Small intestine (tissue), 7 donors: ENCODE results near the gene SINHCAF. TPM values are rescaled to one million over a fixed set of nuclear protein-coding genes. Genes with fewer than 3 reads are reported as not detected.
"Not testable (repeated sequence)": the region's sequence is repeated elsewhere in the genome, so short reads cannot be mapped to it uniquely, and the experiment has no call there.

ENCODE experiments used
- DNase-seq, 2 donors: peaks; one replicate each; pipeline versions ENCODE4 v3.0.0 to v3.0.0-alpha.2; 2013
- FAIRE-seq: peaks from 2 replicates; lab custom pipeline; 2012; peaks lifted over from hg19 to GRCh38; lab: Jason Lieb, UNC
- H3K27ac ChIP-seq, 3 donors: one replicate each; pipeline ENCODE4 v1.5.1; 2013; ENCODE audit warnings: low read length in 2 of 3, mild to moderate bottlenecking in 2 of 3, control low read depth in 1 of 3, inconsistent platforms in 1 of 3, low read depth in 1 of 3, moderate library complexity in 1 of 3
- H3K27me3 ChIP-seq, 3 donors: one replicate each; pipeline ENCODE4 v1.6.1; 2013; ENCODE audit warnings: low read length in 3 of 3, inconsistent platforms in 1 of 3; ENCODE audit not compliant: control insufficient read depth in 3 of 3, insufficient read depth in 3 of 3
- H3K36me3 ChIP-seq, 3 donors: one replicate each; pipeline ENCODE4 v1.6.1; 2013; ENCODE audit warnings: low read length in 3 of 3, inconsistent platforms in 1 of 3, low read depth in 1 of 3, mild to moderate bottlenecking in 1 of 3, moderate library complexity in 1 of 3; ENCODE audit not compliant: control insufficient read depth in 3 of 3, insufficient read depth in 2 of 3
- H3K4me1 ChIP-seq, 3 donors: one replicate each; pipeline ENCODE4 v1.6.1; 2013; ENCODE audit warnings: low read length in 2 of 3, inconsistent platforms in 1 of 3, low read depth in 1 of 3, mild to moderate bottlenecking in 1 of 3, moderate library complexity in 1 of 3; ENCODE audit not compliant: control insufficient read depth in 3 of 3, insufficient read depth in 2 of 3
- H3K4me3 ChIP-seq, 3 donors: one replicate each; pipeline ENCODE4 v1.5.1; 2013; ENCODE audit warnings: low read length in 3 of 3, control low read depth in 1 of 3, inconsistent platforms in 1 of 3, low read depth in 1 of 3, mild to moderate bottlenecking in 1 of 3, moderate library complexity in 1 of 3
- H3K9me3 ChIP-seq, 2 donors: one replicate each; pipeline ENCODE4 v1.6.1; 2013; ENCODE audit warnings: low read depth in 1 of 2, low read length in 1 of 2; ENCODE audit not compliant: control insufficient read depth in 2 of 2, insufficient read depth in 1 of 2
- WGBS, 3 donors: extraction: QIAGEN DNeasy Blood & Tissue Kit; methylation state at CpG; one replicate each; pipeline ENCODE4 v1.1.7; 2013; 5-methylcytosine and 5-hydroxymethylcytosine counted together
- polyA plus RNA-seq, 4 donors: library from polyadenylated mRNA; stranded (reverse) in 3 of 4; unstranded in 1 of 4; fragments of 200-250 nt in 3 of 4; fragments of 120-200 nt in 1 of 4; gene quantifications; one replicate each; pipeline versions ENCODE4 v1.2.1 to v1.2.3, GENCODE V29; 2013
- donor health status: healthy with polysubstance abuse.
- donor health status: control.
- donor health status: control.
- donor health status: Bipolar disorder and iron deficiency.
- donor health status: healthy.

SINHCAF gene
- polyA plus RNA-seq, 4 donors, result 26.7 to 78.6 (median 33.5) TPM

DNA sequence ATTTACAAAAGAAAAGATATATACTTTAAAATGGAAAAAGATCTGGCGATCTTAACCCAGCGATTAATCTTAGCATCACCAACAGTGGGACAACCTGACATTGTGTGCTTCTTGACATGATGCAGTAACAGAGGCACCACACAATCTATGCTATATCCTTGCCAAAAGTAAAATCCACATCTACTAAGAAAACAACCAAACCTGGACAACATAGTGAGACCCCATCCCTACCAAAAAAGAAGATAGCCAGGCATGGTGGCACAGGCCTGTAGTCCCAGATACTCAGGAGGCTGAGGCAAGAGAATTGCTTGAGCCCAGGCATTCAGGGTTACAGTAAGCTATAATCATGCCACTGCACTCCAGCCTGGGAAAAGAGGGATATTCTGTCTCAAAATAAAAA is 50.5 kb downstream of the SINHCAF start:
- no peaks in the 10 kb centered on the region for H3K4me1 ChIP-seq
- WGBS, 3 donors, result 99 to 100% (median 100%) methylated on average over 2 of the region's 2 CpGs
- H3K27me3 ChIP-seq, result no peaks in the 10 kb centered on the region
- DNase-seq (no peak), FAIRE-seq (no peak)
- H3K36me3 ChIP-seq, result peaks cover 4 to 10% (median 4%) of the 10 kb centered on the region in 3 donors
- H3K4me3 ChIP-seq, result no peak overlapping the region
- no peaks in the 10 kb centered on the region for H3K9me3 ChIP-seq
- no peak overlapping the region for H3K27ac ChIP-seq

DNA sequence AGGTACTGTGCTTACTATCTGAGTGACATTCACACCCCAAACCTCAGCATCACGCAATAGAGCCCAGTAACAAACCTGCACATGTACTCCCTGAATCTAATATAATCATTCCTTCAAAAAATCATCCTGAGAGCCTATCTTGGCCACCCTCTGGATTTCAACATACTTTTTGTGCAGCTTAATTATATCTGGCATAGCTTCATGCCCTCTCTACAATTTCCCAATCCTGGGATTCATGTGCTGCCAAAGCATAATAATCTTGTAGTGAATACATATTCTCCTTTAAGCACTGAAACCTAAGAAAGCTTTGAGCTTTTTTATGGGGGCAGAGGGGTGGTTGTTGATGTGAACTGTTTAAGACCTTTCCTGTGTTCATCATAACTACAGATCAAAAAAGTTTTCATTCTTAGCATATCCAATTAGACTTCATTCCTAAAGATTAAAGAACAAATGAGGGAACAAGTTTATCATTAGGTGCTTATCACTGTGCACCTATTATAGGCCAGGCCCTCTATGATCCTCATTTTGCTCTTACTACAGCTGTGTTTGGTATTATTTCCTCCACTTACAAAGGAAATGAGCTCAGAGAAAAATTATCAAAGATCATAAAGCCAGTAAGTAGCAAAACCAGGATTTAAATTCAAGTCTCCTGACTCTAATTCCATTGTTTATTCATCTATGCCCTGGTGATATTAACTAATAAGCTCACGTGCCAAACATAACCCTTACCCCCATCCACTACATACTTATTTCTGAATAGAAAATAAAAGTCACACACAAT is 51.2 kb downstream of the SINHCAF start:
- H3K27me3 ChIP-seq, result no peaks in the 10 kb centered on the region
- FAIRE-seq (no peak), DNase-seq (no peak)
- H3K4me3 ChIP-seq, result no peak overlapping the region
- H3K4me1 ChIP-seq, result no peaks in the 10 kb centered on the region
- H3K27ac ChIP-seq, result no peak overlapping the region
- 54 to 77% (median 70%) methylated on average over 2 of the region's 2 CpGs for WGBS, 3 donors
- peaks cover 4 to 10% (median 4%) of the 10 kb centered on the region in 3 donors for H3K36me3 ChIP-seq
- H3K9me3 ChIP-seq, result no peaks in the 10 kb centered on the region

DNA sequence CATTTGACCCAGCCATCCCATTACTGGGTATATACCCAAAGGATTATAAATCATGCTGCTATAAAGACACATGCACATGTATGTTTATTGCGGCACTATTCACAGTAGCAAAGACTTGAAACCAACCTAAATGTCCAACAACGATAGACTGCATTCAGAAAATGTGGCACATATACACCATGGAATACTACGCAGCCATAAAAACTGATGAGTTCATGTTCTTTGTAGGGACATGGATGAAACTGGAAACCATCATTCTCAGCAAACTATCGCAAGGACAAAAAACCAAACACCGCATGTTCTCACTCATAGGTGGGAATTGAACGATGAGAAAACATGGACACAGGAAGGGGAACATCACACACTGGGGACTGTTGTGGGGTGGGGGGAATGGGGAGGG is 52.2 kb downstream of the SINHCAF start:
- H3K27me3 ChIP-seq, H3K27ac ChIP-seq, H3K36me3 ChIP-seq, DNase-seq, FAIRE-seq, H3K4me1 ChIP-seq, H3K9me3 ChIP-seq, H3K4me3 ChIP-seq: not testable (repeated sequence)
- WGBS, 3 donors, result 96 to 99% (median 98%) methylated on average over 4 to 6 of the region's 6 CpGs

DNA sequence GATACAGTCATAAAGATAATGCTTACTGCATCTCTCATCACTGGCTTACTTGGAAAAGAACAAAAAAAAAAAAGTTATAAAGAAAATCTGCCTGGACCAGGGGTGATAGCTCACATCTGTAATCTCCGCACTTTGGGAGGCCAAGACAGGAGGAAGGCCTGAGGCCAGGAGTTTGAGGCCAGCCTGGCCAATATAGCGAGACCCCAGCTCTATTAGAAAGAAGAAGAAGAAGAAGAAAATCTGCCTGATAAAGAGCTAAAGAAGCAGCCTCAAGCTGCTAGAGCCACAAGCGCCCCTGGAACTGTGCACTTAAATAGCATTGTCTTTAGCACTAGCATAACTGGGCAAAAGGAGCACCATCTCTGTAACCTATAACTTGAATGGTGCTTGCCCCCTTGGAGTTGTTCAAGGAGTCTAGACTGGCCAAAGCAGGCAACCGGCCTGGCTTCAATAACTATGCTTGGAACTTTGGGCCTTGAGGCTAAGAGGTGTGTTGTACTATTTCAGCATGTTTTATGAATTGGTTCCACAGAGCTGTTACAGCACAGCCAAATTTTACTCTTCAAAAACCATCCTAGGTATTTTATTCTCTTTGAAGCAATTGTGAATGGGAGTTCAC is 53.2 kb downstream of the SINHCAF start:
- 89 to 95% (median 94%) methylated on average over 4 of the region's 4 CpGs for WGBS, 3 donors
- no peaks in the 10 kb centered on the region for H3K4me1 ChIP-seq
- H3K27me3 ChIP-seq, result no peaks in the 10 kb centered on the region
- H3K4me3 ChIP-seq, result no peak overlapping the region
- no peaks in the 10 kb centered on the region for H3K9me3 ChIP-seq
- H3K36me3 ChIP-seq, result peaks cover 0 to 2% (median 1%) of the 10 kb centered on the region in 3 donors
- FAIRE-seq, result no peak
- no peak for DNase-seq
- H3K27ac ChIP-seq, result no peak overlapping the region

DNA sequence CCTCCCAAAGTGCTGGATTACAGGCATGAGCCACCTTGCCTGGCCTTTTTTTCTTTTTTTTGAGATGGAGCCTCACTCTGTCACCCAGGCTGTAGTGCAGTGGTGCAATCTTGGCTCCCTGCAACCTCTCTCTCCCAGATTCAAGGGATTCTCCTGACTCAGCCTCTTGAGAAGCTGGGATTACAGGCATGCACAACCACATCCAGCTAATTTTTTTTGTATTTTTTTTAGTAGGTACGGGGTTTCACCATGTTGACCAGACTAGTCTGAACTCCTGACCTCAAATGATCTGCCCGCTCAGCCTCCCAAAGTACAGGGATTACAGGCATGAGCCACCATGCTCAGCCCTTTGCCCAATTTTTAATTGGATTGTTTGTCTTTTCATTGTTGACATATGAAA is 58.0 kb downstream of the SINHCAF start:
- no peaks in the 10 kb centered on the region for H3K9me3 ChIP-seq

DNA sequence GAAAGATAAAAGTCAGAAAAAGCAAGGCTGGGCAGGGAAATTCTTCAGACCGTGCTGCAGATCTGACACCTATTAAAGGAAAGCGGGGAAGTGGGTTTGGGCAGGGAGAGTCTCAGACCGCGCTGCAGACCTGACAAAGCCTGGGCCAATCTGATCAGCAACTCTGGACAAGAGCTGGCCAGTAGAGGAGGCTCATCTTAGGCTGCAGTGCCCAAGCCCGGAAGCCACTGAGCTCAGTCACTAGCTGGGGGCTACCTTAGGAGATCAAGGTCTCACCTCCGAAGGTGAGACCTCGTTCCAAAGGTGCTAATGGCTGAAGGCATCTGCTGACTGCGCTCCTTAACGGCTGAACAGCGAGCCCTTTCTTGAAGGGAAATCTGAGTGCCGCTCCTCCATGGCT is 60.2 kb downstream of the SINHCAF start:
- Histone ChIP-seq H3K9me3 (no peaks in the 10 kb centered on the region), H3K36me3 (no peaks in the 10 kb centered on the region), H3K27ac (no peak overlapping the region), H3K4me3 (no peak overlapping the region), H3K4me1 (no peaks in the 10 kb centered on the region), H3K27me3 (no peaks in the 10 kb centered on the region)
- no peak for FAIRE-seq
- DNase-seq, result no peak
- 76 to 82% (median 78%) methylated on average over 11 of the region's 11 CpGs for WGBS, 3 donors

More for the DNA sequence above, 58.0 kb downstream of the SINHCAF start:
- DNase-seq (no peak), FAIRE-seq (no peak)
- Histone ChIP-seq H3K4me3 (no peak overlapping the region), H3K27ac (no peak overlapping the region), H3K27me3 (no peaks in the 10 kb centered on the region), H3K36me3 (no peaks in the 10 kb centered on the region), H3K4me1 (no peaks in the 10 kb centered on the region)
- 88 to 89% (median 89%) methylated on average over 2 of the region's 2 CpGs for WGBS, 3 donors

DNA sequence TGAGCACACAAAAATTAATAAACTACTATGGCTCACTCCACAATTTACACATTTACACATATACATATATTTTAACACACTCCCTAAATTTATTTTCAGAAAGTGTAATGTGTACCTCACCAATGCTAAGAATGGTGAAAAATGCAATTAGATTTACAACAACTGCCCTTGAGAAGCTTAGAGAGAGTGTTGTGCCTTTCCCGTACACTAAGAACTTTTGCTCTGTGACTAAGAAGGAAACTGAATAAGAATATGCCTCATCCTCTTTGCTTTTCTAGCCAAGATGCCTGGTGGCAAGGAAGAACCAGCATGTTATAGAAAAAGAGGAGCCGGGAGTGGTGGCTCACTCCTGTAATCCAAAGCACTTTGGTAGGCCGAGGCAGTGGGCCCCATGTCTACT is 62.3 kb downstream of the SINHCAF start:
- H3K27me3 ChIP-seq, result no peaks in the 10 kb centered on the region
- 86 to 92% (median 87%) methylated on average over 3 of the region's 3 CpGs for WGBS, 3 donors
- no peak for FAIRE-seq

DNA sequence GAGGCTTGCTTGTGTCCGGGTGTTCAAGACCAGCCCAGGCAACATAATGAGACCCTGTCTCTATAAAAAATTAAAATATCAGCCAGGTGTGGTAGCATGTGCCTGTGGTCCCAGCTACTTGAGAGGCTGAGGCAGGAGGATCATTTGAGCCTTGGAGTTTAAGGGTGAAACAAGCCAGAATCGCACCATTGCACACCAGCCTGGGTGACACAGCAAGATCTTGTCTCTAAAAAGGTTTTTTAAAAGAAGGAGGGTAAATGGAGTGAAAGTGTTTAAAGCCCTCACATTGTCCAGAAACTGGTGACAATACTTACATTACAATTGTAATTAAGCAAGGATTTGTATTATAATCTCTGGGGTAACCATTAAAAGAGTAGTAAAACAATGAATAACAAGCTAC is 64.2 kb downstream of the SINHCAF start:
- no peaks in the 10 kb centered on the region for H3K36me3 ChIP-seq
- FAIRE-seq, result no peak
- H3K9me3 ChIP-seq, result no peaks in the 10 kb centered on the region
- no peak overlapping the region for H3K27ac ChIP-seq
- WGBS, 3 donors, result 96 to 98% (median 98%) methylated on average over 2 of the region's 2 CpGs
- no peaks in the 10 kb centered on the region for H3K27me3 ChIP-seq
- H3K4me1 ChIP-seq, result no peaks in the 10 kb centered on the region
- DNase-seq, result no peak
- H3K4me3 ChIP-seq, result no peak overlapping the region

More for the DNA sequence above, 62.3 kb downstream of the SINHCAF start:
- DNase-seq, result no peak
- no peaks in the 10 kb centered on the region for H3K36me3 ChIP-seq
- H3K4me1 ChIP-seq, result no peaks in the 10 kb centered on the region
- H3K27ac ChIP-seq, result no peak overlapping the region
- H3K9me3 ChIP-seq, result no peaks in the 10 kb centered on the region
- no peak overlapping the region for H3K4me3 ChIP-seq
